SHP77 treated with DMSO at 0.1 percent for 48 hours (cell line): ENCODE results near the gene XRN1.
"Not testable (repeated sequence)": the region's sequence is repeated elsewhere in the genome, so short reads cannot be mapped to it uniquely, and the experiment has no call there.

Source experiments
- DNase-seq: peaks from one replicate; lab custom pipeline; 2025; lab: John Stamatoyannopoulos, UW

The XRN1 gene

DNA sequence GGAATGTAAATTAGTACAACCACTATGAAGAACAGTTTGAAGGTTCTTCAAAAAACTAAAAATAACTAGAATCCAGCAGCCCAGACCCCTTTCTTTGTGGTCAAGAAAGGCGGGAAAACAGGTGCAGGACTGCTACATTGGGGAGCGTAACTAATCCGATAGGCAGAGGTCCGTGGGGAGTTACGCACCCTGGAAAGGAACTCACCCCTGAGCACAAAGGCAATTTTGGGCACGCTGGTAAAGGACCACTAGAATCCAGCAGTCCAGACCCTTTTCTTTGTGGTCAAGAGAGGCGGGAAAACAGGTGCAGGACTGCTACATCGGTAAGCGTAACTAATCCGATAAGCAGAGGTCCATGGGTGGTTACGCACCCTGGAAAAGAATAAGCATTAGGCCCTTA, 9.7 kb downstream of the XRN1 start:
- DNase-seq = not testable (repeated sequence)

DNA sequence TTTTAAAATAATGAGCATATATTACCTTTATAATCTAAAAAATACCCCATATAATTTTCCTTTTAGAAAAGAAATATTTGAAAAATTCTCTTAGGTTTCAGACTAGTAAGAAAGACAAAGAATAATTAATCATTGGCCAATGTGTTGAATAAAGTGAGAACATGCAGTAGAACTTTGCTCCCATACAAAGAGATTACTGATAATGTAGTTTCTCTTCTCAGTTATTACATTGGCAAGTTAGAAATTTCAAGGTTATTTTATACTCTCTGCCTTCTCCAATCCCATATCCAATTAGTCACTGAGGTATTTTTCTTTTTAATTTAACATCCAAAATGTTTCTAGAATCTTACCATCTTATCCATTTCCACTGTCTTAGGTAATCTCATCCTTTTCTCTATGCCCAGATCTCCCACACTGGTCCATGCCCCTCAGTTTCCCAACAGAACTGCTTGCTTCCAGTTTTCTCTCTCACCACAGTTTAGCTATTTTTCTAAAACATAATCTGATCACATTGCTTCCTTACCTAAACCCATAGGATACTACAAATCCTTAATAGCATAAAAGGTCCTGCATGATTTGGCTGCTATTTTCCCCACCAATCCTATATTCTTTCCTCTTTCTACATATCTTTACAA, 10.8 kb downstream of the XRN1 start:
- no peak for DNase-seq

- DNase-seq = no peak
These were observed 13.3 kb downstream of the XRN1 start for GRCh38 chr3:142434503-142434902.

DNA sequence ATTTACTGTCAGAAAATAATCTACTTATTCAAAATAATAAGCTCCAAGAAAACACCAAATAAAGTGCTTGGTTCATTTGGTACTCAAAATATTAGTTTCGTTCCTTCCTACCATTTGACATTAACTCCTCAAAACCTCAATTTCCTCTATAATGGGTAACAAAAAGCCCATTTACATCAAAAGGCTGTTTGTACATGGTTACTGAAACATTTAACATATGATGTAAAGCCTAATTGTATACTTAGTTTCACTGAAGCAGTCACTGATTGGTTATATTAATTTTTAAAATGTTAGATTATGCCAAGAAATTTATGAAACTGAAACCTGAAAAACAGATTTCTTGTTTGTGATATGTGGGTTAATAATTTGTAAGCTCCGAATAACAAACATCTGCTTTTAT, 14.7 kb downstream of the XRN1 start:
- DNase-seq = no peak

DNA sequence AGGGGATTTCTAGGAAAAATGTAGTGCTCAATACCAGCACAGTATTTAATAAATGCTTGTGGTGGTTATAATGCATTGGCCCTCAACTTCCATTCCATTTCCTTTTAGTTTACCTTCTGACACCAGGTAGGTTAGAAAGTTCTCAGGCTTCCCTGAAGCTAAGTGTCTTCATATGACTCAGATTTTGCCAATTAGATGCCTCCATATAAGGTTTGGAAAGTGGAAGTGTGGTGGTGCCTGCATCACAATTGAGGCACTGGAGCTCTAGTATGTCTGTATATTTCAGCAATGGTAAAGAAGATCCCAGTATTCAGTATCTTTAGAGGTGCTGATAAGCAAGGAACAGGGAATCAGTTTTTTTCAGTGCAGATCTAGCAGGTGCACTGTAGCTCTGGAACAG, 18.3 kb downstream of the XRN1 start:
- DNase-seq = no peak

GRCh38 chr3:142424754-142425153, 23.1 kb downstream of the XRN1 start:
- no peak for DNase-seq

GRCh38 chr3:142418926-142419592, 28.8 kb downstream of the XRN1 start:
- no peak for DNase-seq

GRCh38 chr3:142417302-142417701, 30.5 kb downstream of the XRN1 start:
- no peak for DNase-seq

DNA sequence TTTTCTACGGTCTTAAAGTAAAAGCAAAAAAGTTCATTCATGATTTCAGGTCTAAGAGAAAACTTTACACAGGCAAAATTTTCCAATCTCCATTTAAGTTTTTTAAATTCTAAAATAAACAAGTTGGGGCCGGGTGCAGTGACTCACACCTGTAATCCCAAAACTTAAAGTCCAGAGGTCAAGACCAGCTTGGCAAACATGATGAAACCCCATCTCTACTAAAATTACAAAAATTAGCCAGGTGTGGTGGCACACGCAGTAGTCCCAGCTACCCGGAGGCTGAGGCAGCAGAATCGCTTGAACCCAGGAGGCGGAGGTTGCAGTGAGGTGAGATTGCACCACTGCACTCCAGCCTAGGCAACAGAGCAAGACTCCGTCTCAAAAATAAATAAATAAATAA, 47.3 kb downstream of the XRN1 start:
- DNase-seq = not testable (repeated sequence)

- no peak for DNase-seq
These were observed 52.8 kb downstream of the XRN1 start for GRCh38 chr3:142394921-142395622.

DNA sequence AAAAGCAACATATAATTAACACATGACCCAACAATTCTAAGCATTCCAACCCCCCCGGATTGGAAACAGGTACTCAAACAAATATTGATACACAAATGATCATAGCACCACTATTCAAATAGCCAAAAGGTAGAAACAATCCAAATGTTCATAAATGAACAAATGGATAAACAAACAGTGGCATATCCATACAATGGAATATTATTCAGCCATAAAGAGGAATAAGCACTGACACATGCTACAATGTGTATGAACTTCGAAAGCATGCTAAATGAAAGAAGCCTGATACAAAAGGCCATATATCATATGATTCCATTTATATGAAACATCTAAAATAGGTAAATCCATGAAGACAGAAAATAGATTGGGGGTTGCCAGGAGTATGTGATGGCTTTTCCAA, 62.8 kb downstream of the XRN1 start:
- no peak for DNase-seq

GRCh38 chr3:142374687-142375086, 73.2 kb downstream of the XRN1 start:
- no peak for DNase-seq

DNA sequence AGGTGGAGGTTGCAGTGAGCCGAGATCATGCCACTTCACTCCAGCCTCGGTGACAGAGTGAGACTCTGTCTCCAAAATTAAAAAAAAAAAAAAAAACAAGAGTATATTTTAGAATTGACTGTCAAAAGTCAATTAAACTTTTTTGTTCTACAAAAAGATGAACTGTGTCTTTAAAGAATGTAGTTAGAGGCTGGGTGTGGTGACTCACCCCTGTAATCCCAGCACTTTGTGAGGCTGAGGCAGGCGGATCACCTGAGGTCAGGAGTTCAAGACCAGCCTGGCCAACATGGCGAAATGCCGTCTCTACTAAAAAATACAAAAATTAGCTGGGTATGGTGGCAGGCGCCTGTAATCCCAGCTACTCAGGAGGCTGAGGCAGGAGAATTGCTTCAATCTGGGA, 78.3 kb downstream of the XRN1 start:
- not testable (repeated sequence) for DNase-seq

DNA sequence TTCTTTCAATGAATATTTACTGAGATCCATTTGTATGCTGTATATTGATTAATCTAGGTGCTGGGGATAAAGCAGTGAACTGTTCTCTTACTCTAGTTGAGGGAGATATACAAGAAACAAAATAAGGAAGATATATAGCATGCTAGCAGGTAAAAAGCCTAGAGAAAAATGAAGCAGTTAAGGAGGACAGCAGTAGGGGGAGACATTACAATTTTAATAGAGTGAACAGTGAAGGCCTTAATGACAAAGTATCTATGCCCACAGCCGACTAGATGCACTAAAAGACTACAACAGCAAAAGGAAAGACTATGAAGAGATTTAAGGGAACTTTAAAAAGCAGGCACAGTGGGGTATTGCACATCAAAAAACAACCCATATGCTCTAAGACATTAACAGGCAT, 81.4 kb downstream of the XRN1 start:
- no peak for DNase-seq

DNA sequence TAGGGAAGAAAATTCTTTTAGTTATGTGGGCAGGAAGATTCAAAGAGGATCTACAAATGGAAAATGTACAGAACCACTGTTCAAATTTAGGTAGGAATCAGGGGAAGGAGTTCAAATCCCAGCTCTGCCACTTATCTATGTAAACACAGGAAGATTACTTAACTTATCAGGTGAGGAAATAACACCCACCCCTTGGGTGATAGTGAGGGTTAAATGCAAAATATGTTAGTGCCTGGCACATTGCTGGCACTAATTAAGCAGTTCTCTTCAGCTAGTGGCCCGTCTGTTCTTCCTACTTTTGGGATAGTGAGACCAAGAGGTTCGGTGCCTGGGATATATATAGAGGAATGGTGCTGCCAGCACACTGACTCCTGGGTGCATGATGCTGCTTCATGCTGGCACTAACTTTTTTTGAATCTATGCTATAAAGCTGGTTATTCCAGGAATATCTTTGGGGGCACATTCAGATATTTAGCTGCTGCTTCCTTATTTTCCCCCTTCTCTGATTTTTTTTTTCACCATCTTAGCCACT, 83.8 kb downstream of the XRN1 start:
- no peak for DNase-seq

DNA sequence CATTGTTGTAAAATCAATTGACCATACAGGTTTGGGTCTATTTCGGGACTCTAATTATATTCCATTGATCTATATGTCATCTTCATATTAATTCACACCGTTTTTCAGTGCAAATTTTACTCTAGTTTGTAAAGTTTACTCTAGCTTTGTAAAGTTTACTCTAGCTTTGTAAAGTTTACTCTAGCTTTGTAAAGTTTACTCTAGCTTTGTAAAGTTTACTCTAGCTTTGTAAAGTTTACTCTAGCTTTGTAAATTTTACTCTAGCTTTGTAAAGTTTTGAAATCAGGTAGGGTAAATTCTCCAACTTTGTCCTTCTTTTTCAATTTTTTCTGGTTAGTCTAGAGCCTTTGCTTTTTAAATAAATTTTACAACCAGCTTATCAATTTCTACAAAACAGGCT, 84.4 kb downstream of the XRN1 start:
- DNase-seq = not testable (repeated sequence)

DNA sequence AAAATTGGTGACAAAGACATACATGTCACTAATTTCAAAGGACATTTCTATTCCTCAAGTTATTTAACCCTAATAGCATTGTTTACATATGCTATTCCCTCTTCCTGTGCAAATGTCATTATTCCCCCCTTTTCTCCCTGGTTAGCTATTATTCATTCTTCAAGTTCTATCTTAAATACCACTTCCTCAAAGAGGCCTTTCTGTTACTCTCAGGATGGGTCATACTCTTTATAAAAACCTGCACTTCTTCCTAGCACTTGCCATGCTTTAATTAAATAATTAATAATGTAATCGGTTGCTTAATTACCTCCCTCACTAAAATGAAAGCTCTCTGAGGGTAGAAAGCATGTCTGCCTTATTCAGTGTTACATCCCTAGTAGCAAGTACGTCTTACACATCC, 88.5 kb downstream of the XRN1 start:
- DNase-seq = no peak

DNA sequence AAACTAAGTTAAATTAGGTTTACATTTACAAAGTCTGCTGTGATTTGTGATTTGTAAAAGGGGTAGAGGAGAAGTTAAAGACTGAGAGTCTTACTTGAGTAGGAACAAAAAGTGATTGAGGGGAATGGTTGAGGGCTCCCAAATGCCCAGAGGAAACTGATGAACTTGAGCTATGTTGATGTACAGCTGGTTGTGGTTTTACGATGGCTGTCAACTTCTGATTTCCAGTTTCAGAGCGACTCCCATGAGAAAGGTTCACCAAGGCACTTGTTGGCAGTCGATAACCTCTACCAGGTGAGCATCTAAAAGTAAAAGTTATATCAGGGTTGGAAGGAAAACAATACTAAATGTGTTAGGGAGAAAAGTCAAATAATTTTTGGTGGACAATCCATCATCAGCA, 91.0 kb downstream of the XRN1 start:
- no peak for DNase-seq

DNA sequence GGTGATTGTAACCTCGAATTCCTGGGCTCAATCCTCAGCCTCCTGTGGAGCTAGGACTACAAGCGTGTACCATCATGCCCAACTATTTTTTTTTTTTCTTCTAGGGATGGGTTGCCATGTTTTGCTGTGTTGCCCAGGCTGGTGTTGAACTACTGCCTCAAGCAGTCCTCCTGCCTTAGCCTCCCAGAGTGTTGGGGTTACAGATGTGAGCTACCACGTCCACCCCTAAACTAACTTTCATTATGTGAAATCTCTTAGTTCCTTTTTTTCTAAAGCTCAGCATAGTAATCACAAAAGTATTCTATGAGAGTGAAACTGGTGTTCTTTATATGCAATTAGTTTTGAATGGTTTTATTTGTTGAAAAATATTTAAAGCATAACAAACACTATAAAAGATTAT, 92.1 kb downstream of the XRN1 start:
- DNase-seq = no peak

DNA sequence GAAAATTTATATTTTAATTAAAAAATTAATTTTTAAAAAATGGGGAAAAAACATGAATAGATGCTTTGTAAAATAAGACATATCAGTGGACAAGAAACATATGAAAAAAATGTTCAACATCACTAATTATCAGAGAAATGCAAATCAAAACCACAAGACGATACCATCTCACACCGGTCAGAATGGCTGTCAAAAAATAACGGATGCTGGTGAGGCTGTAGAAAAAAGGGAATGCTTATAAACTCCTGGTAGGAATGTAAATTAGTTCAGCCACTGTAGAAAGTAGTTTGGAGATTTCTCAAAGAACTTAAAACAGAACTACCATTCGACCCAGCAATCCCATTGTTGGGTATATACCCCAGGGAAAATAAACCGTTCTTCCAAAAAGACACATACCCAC, 93.8 kb downstream of the XRN1 start:
- no peak for DNase-seq

DNA sequence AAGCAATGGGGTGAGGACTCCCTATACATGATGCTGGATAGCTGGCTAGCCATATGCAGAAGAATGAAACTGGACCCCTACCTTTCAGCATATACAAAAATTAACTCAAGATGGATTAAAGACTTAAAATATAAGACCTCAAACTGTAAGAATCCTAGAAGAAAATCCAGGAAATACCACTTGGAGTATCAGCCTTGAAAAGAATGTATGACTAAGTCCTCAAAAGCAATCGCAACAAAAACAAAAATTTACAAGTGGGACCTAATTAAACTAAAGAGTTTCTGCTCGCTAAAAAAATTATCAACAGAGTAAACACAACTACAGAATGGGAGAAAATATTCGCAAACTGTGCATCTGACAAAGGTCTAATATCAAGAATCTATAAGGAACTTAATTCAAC, 94.3 kb downstream of the XRN1 start:
- DNase-seq = no peak

DNA sequence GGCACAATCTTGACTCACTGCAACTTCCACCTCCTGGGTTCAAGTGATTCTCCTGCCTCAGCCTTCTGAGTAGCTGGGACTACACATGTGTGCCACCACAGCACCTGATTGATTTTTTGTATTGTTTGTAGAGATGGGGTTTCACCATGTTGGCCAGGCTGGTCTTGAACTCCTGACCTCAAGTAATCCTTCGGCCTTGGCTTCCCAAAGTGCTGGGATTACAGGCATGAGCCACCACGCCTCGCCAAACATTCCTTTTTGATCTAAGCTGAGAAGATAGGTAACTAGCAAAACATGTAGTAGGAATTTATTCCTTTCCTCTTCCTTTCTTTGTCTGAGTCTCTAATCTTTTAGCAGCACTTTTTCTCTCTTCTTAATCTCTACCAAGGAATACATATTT, 95.1 kb downstream of the XRN1 start:
- DNase-seq = not testable (repeated sequence)

DNA sequence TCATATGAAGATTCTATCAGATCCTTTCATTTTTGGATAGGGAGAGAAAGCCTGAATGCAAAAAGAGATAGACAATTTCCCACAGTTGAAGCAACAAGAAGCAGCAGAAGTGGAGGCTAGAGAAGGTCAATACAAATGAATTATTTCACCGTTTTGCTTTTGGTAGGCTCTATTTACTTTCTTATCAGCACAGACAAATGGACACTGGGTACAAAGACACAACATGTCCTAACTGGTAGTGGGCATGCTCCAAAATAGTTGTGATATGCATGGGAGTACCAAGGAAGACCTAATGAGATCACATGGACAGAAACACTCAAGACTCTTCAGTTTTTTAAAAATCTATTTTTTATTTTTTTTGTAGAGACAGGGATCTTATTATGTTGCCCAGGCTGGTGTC, 99.4 kb downstream of the XRN1 start:
- no peak for DNase-seq
